Muscle layer of colon (tissue), 2 donors: ENCODE data around the gene PPP6C.
"Not testable (repeated sequence)": the region's sequence is repeated elsewhere in the genome, so short reads cannot be mapped to it uniquely, and the experiment has no call there.

Source experiments
- H3K27ac ChIP-seq: one replicate; pipeline ENCODE4 v1.7.0; 2013; ENCODE audit warnings: low read depth, mild to moderate bottlenecking, low read length, moderate library complexity
- H3K27me3 ChIP-seq, 2 donors: one replicate each; pipeline ENCODE4 v1.7.0; 2013; ENCODE audit warnings: low read length in 2 of 2, mild to moderate bottlenecking in 2 of 2; ENCODE audit not compliant: insufficient read depth in 2 of 2, control insufficient read depth in 1 of 2
- H3K36me3 ChIP-seq: one replicate; pipeline ENCODE4 v1.7.0; 2013; ENCODE audit warnings: mild to moderate bottlenecking, low read length; ENCODE audit not compliant: insufficient read depth
- H3K4me1 ChIP-seq: one replicate; pipeline ENCODE4 v1.7.0; 2013; ENCODE audit warnings: mild to moderate bottlenecking, low read length; ENCODE audit not compliant: insufficient read depth
- H3K4me3 ChIP-seq, 2 donors: one replicate each; pipeline ENCODE4 v1.7.0; 2013; ENCODE audit warnings: low read length in 2 of 2, low read depth in 1 of 2, mild to moderate bottlenecking in 1 of 2, moderate library complexity in 1 of 2
- H3K9ac ChIP-seq: one replicate; pipeline ENCODE4 v1.7.0; 2013; ENCODE audit warnings: low read length
- H3K9me3 ChIP-seq: one replicate; pipeline ENCODE4 v1.7.0; 2013; ENCODE audit warnings: mild to moderate bottlenecking, low read length
- donor health status: abdominal sarcoma.
- donor health status: Adenocarcinoma of cecum.

The PPP6C gene

GRCh38 chr9:125140576-125140975, 49.0 kb downstream of the PPP6C start:
- Histone ChIP-seq H3K36me3 (no peaks in the 10 kb centered on the region), H3K27ac (no peak overlapping the region), H3K27me3 (no peaks in the 10 kb centered on the region), H3K9ac (no peak overlapping the region), H3K9me3 (no peaks in the 10 kb centered on the region), H3K4me1 (peaks cover 9% of the 10 kb centered on the region), H3K4me3 (no peak overlapping the region)

DNA sequence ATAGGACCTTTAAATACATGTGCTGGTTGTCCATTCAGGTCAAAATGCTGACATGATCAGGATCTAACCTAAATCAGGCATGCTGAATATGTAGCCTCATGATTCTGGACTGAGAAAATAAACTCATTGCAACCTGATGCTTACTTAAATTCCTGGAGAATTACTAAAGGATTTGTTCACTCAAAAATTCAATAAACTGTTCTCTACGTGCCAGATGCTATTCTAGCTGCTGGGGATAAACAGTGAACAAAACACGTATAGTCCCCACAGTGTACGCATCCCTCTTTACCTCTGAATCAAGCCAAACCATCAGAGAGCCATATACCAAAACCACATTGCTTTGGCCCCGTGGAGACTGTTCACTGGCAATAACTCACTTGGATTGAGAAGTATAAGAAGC, 52.4 kb downstream of the PPP6C start:
- Histone ChIP-seq H3K4me1 (peaks cover 3% of the 10 kb centered on the region), H3K27me3 (no peaks in the 10 kb centered on the region), H3K9me3 (no peaks in the 10 kb centered on the region), H3K9ac (no peak overlapping the region), H3K4me3 (no peak overlapping the region), H3K27ac (no peak overlapping the region), H3K36me3 (no peaks in the 10 kb centered on the region)

GRCh38 chr9:125134976-125135375, 54.6 kb downstream of the PPP6C start:
- Histone ChIP-seq H3K9ac (no peak overlapping the region), H3K27ac (no peak overlapping the region)

DNA sequence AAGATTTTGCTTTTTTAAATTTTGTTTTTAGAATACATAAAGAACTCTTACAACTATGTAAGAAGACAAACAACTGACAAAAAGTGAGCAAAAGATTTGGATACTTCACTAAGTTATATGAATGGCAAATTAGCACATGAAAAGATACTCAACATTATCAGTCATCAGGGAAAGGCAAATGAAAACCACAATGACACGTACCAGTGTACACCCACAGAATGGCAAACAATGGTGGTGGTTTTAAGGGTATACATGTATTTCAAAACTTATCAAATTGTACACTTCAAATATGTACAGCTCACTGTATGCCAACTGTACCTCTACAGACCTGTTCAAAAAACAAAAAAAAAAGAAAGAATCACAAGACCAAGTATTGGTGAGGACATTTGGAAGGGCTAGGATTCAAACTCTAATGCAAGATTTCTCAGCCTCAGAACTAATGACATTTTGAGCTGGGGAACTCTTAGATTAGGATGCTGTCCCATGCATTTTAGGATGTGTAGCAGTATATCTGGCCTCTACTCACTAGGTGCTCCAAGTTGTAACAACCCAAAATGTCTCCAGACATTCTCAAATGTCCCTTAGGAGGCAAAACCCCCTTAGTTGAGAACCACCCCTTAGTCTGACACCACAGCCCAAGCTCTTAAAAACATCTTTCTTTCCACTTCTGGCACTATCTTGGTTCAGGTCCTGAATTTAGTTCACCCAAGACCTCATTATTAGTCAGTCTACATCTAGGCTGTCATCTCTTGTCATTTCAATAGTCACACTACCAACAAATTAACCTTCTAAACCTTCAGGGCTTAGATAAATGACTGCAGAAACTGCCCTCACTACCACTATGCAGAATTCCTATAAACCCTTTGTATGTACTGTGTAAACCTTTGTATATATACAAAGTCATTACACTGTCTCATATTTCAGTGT, 55.9 kb downstream of the PPP6C start:
- no peak overlapping the region for H3K4me3 ChIP-seq
- H3K36me3 ChIP-seq: no peaks in the 10 kb centered on the region
- no peak overlapping the region for H3K9ac ChIP-seq
- no peaks in the 10 kb centered on the region for H3K4me1 ChIP-seq
- no peak overlapping the region for H3K27ac ChIP-seq
- no peaks in the 10 kb centered on the region for H3K27me3 ChIP-seq
- no peaks in the 10 kb centered on the region for H3K9me3 ChIP-seq

More at GRCh38 chr9:125134976-125135375, 54.6 kb downstream of the PPP6C start:
- no peaks in the 10 kb centered on the region for H3K4me1 ChIP-seq
- H3K27me3 ChIP-seq: no peaks in the 10 kb centered on the region
- no peaks in the 10 kb centered on the region for H3K9me3 ChIP-seq
- no peak overlapping the region for H3K4me3 ChIP-seq
- no peaks in the 10 kb centered on the region for H3K36me3 ChIP-seq

DNA sequence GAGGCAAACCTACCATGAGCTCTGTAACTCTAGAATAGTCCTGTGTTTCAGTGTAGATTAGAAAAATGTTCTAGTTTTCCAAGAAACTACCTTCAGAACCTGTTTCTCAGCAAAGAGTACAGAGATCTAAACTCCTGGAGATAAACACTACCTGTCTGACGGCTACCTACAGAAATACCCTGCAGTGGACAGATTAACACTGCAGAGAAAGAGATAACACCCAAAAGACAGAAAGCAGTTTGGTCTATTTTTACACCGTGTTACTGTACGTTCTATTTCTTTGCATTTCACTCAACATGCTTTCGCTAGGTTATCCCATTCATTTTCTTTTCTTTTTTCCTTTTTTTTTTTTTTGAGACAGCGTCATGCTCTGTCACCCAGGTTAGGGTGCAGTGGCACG, 57.8 kb downstream of the PPP6C start:
- no peaks in the 10 kb centered on the region for H3K36me3 ChIP-seq
- no peak overlapping the region for H3K4me3 ChIP-seq
- H3K27me3 ChIP-seq: no peaks in the 10 kb centered on the region
- peaks cover 4% of the 10 kb centered on the region for H3K4me1 ChIP-seq
- H3K27ac ChIP-seq: no peak overlapping the region
- H3K9ac ChIP-seq: no peak overlapping the region
- H3K9me3 ChIP-seq: no peaks in the 10 kb centered on the region

- Histone ChIP-seq H3K36me3 (no peaks in the 10 kb centered on the region), H3K9me3 (no peaks in the 10 kb centered on the region), H3K27ac (peak overlapping the region; percentile 39), H3K4me1 (peaks cover 23% of the 10 kb centered on the region), H3K27me3 (no peaks in the 10 kb centered on the region), H3K4me3 (peak overlapping the region in 1 of 2 donors; percentile 7), H3K9ac (no peak overlapping the region)
Measured at GRCh38 chr9:125126019-125126746, 63.4 kb downstream of the PPP6C start.

DNA sequence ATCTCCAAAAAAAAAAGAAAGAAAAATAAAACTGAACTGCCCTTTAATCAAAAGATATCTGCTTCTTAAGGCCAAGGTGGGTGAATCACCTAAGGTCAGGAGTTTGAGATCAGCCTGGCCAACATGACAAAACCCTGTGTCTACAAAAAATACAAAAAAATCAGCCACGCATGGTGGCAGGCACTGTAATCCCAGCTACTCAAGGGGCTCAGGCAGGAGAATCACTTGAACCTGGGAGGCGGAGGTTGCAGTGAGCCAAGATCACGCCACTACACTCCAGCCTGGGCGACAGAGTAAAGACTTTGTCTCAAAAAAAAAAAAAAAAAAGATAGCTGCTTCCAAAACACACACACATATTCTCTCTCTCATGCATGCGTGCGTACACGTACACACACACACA, 64.1 kb downstream of the PPP6C start:
- H3K4me1 ChIP-seq: peaks cover 23% of the 10 kb centered on the region
- no peak overlapping the region for H3K27ac ChIP-seq
- no peaks in the 10 kb centered on the region for H3K27me3 ChIP-seq
- no peaks in the 10 kb centered on the region for H3K9me3 ChIP-seq
- H3K9ac ChIP-seq: no peak overlapping the region
- H3K36me3 ChIP-seq: no peaks in the 10 kb centered on the region
- H3K4me3 ChIP-seq: peak overlapping the region in 1 of 2 donors; percentile 7

DNA sequence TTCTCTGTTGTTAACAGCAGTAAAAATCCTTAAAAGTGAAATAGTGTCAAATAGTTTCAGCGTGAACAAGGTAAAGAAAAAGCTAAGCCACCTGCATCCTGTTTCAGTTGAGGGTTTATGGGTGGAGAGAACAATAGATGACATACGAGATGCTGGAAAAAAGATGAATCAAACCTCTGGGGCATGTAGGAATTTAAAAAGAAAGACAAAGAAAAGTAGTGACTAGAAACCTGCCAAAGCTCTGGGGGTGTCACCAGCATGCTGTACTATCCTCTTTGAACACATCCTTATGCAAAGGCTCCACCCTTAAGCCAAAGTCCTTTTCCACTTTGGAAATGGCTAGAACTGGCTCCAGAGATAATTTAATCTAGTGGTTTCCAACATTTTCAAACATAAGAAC, 68.5 kb downstream of the PPP6C start:
- H3K27ac ChIP-seq: no peak overlapping the region
- H3K36me3 ChIP-seq: no peaks in the 10 kb centered on the region
- no peaks in the 10 kb centered on the region for H3K27me3 ChIP-seq
- no peak overlapping the region for H3K9ac ChIP-seq
- no peak overlapping the region for H3K4me3 ChIP-seq
- H3K4me1 ChIP-seq: peaks cover 20% of the 10 kb centered on the region
- H3K9me3 ChIP-seq: no peaks in the 10 kb centered on the region

- H3K4me3 ChIP-seq: no peak overlapping the region
- H3K36me3 ChIP-seq: no peaks in the 10 kb centered on the region
- H3K9ac ChIP-seq: no peak overlapping the region
- H3K27me3 ChIP-seq: no peaks in the 10 kb centered on the region
- H3K4me1 ChIP-seq: peaks cover 12% of the 10 kb centered on the region
- no peak overlapping the region for H3K27ac ChIP-seq
- no peaks in the 10 kb centered on the region for H3K9me3 ChIP-seq
Measured at GRCh38 chr9:125119643-125120286, 69.8 kb downstream of the PPP6C start.

GRCh38 chr9:125118696-125119095, 70.9 kb downstream of the PPP6C start:
- not testable (repeated sequence) for H3K27me3 ChIP-seq, H3K9ac ChIP-seq, H3K36me3 ChIP-seq

DNA sequence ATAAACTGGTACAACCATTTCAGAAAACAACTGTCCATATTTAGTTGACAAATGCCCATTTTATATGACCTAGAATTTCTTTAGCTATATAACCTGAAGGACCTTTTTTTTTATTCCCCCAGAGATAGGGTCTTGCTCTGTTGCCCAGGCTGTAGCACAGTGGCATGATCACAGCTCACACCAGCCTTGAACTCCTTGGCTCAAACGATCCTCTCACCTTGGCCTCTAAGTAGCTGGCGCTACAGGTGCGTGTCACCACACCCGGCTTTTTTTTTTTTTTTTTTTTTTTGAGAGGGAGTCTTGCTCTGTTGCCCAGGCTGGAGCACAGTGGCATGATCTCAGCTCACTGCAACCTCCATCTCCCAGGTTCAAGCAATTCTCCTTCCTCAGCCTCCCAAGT, 75.1 kb downstream of the PPP6C start:
- not testable (repeated sequence) for H3K36me3 ChIP-seq, H3K27me3 ChIP-seq, H3K9ac ChIP-seq, H3K4me1 ChIP-seq, H3K9me3 ChIP-seq, H3K27ac ChIP-seq, H3K4me3 ChIP-seq

More at GRCh38 chr9:125118696-125119095, 70.9 kb downstream of the PPP6C start:
- H3K4me1 ChIP-seq, H3K4me3 ChIP-seq, H3K27ac ChIP-seq, H3K9me3 ChIP-seq: not testable (repeated sequence)
